DMS153 treated with DMSO at 0.1 percent for 48 hours (cell line): ENCODE data around the gene CCDC88C.

Experiments
- DNase-seq: peaks from one replicate; lab custom pipeline; 2025; ENCODE audit not compliant: unreplicated experiment; lab: John Stamatoyannopoulos, UW

Gene CCDC88C

DNA sequence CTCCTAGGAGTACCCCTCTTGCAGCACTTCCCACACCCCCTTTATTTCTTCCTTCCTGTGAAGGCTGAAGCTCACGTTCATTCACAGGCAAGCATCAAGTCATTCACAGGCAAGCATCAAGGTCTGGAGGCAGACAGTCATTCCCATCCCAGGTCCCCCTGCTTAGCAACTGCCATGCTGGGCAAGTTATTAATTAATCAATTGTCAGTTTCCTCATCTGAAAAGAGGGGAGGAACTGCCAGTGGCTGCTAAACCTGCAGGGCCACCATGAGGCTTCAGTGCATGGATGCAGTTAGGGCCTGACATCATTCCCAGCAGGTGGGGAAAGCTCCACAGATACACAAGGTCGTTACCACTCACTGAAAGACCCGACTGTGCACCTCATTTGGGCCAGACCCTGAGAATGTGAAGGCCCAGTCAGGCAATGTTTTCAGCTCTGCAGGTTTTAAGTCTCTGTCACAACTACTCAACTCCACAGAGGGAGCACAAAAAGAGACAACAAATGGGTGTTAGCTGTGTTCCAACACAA, 88.1 kb downstream of the CCDC88C start:
- no peak for DNase-seq

DNA sequence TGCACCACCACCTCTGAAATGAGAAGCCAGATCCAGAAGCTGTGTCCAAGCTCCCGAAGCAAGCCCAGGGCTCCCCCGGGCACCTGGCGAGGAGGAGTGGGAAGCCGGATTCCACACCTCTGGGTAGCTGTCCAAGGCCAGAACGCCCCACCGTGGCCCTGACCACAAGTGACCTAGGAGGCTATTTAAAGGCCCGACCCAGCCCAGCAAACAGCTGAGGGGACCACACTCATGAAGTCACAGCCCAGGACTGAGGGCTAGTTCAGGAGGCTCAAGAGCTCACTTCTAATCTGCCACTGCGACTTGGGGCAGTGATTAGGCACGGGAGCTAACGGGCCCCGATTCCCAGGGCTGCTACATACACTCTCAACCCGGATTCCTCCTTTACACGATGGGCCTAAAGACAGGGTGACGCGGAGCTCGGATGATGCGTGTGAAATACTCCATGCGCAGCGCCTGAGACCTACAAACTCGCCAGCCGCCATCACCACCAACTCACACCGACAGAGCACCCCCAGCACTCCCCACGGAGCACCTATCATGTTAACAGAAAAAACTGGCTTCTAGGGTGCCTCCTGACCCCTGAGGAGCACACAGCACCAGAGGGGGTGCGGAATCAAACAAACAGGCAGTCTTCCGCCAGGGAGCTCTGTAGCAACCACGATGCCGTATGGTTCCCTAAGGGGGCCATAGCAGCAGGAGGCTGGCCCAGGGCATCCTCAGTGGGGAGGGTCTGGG, 89.1 kb downstream of the CCDC88C start:
- no peak for DNase-seq

DNA sequence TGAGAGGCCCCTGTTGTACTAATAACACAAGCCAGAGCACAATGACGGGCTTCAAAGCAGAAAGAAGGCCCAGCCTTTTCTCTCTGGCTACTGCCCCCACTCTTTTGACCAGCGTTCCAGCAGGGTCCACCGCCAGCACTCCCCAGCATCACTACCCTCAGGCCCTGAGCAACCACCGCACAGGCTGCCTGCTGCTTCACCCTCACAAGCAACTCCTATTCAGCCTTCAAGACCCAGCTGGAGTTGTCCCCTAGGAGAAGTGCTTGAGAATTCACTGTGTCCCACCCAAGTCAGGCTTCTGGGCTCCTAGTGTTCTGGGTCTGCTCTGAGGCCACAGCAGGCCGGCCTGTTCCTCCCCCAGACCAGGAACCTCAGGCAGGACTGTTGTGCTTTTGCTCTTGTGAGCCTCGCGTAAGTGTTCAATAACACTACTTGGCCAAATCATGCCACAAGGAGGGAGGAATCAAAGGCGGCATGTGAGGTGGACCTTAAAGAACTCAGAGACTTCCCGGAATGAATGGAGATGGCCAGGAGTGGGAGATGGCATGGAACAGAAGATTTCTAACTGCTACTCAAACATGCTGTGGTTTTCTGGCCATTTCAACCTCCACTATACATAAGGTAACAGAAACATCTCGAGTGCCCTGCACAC, 89.8 kb downstream of the CCDC88C start:
- no peak for DNase-seq

DNA sequence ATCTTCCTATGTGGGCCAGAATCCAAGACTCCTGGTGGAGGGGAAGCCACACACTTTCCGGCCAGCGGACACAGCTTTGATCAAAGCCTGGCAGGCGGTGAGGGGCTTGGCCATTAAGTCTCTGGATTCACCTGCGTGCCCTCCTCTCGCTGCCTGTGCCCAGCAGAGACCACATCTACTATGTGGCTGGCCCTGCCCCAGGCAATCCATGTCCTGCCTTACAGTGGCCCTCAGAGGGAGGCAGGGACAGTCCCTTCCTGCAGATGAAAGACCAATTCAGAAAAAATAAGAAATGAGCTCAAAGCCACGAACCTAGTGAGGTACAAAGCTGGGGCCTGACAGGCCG, 90.4 kb downstream of the CCDC88C start:
- DNase-seq: no peak

DNA sequence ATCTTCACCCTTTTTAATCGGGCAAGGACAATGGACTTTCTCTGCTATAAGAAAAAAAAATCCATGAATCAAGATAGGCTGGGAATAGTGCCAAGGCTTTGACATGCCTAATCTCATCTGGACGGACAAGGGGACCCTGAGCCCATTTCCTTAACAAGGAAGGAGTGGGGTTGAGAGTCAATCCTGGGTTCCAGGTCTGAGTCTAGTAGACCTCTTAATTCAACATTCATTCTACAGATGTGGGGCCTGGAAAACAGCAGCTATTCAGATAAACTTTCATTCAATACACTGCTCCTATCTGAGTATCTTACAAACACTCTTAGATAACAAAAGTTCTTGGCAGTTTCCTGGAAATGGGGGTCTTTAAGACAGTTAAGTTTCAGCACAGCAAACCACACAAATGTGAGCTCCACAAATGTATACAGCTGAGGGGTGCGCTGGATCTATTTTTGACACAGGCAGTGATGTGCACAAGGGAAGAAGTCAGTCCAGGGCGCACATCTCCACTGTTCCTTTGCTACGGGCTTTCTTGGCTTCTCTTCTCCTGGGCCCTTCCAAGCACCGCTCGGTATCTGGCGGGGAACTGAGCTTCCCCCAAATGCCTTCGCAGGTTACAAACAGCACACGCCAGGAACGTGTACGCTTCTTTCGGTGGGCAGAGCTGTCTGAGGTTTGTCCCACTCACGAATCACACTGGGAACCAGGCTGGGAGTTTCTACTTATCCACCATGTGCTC, 90.9 kb downstream of the CCDC88C start:
- no peak for DNase-seq

DNA sequence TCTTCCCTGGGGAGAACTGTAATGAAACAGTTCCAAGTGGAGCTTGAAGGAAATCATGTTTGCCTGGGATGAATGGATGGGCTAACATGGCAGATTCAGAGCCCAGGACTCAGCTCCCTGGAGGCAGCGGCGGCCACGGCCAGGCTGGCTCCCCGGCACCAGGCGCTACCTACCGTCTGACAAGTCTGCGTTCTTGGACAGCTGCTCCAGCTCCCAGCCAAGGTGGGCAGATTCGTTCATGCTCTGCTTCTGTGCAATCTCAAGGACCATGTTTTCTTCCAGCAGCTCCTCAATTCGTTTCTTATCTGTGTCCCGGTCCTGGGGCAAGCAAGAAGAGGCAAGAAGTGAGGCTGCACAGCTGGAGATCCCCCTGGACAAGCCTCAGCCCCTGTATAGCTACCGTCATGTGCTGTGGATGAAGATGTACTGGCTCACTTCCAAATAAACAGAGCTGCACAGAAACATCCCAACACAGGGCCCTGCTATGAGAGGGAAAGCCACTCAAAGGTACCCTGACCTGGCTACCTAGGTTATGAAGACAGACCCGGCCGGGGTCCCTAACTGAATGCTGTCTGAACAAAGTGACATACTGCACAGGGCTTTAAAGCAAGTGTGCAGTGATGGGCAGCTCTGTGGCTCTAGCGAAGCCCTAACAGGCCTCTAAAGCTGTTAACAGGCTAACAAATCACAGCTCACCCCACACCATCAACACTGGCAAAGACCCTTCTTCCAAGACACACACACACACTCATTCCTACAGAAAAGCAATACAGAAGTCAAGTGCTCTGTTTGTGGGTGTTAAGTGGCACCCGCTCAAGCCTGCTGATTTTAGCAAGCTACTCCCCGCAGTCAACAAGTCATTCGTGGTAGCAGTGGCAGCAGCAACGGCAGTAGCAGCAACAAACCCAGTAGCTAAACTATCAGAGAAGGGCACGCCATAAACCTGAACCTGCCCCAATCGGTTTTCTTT, 92.7 kb downstream of the CCDC88C start:
- DNase-seq: no peak

DNA sequence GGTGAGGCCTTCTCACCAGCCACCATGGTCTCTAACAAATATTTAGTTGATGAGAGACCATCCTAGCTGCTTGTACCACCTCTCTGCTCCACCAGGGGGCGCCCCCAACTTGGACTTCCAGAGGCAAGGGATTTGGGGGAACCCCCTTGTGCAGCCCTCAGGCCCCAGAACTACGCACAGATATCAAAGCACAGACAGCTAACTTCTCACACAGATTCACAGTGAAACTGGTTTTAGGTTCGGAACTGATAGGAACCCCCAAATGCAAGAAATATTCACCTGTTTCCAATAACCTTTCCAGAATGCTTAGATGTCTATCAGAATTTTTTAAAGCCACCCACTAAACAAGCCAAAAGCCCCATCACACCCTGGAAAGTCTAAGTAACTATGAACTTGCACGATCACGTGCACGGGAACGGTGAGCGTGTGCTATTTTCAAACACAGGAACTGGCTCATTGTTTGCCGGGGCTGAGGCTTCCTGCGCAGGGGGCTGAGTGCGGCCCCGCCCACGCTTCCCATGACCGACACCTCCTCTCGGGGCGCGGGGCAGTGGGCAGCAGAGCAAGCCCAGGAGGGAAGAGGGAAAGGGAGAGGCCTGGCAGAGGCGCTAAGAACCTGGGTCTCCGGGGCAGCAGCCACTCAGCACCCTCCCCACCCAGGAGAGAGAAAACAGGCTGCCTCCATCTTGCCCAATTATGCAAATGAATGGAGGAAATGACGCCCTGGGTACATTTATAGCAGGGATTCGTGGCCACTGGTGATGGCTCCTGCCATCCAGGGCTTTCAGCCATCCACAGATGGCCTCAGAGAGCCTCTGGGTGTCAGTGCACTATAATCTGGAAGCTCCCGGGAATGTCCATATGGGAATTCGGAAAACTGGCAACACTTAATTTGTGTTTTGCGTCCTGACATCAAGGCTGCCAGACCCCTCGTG, 93.7 kb downstream of the CCDC88C start:
- peak; percentile 45 for DNase-seq

DNA sequence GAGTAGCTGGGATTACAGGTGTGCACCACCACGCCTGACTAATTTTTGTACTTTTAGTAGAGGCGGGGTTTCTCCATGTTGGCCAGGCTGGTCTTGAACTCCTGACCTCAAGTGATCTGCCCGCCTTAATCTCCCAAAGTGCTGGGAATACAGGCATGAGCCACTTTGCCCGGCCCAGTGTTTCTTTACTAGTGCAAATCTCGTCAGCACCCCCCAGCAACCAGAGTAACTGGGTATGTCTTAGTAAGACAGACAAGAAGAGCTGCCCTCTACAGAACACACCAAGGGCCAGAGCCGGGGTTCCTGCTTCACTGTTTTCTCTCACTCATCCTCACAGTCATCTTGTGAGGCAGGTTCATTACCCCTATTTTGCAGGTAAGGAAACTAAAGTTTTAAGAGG, 94.6 kb downstream of the CCDC88C start:
- no peak for DNase-seq

DNA sequence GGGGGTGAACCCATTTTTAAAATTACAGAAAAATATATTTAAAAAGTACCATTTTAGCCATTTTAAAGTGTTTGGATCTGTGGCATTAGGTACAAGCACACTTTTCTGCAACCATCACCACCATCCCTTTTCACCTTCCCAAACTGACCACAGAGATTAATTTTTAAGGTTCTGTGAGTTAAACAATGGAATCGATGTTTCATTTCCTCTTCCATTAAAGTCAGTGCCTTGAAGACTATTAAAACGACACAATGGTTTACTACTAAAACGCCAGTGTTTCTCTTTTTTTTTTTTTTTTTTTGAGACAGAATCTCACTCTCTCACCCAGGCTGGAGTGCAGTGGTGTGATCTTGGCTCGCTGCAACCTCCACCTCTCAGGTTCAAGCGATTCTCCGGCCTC, 95.0 kb downstream of the CCDC88C start:
- DNase-seq: no peak

DNA sequence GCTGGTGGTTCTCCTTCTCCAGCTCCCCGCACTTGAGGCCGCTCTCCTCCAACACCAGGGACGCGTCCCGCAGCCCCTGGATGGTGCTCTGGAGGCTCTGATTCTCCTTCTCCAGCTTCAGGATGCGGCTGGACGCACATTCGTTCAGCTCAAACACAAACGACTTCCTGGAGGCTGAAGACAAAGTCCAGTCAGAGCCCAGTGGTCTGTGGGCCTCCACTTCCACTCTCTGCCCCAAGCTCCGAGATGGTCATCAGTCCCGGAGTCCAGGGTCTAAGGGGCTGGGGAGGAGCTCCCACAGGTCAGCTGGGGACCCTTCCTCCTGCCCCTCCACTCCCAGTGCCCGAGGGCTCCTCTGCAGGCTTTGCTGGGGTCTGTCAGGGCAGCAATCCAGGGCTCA, 96.5 kb downstream of the CCDC88C start:
- DNase-seq: no peak

DNA sequence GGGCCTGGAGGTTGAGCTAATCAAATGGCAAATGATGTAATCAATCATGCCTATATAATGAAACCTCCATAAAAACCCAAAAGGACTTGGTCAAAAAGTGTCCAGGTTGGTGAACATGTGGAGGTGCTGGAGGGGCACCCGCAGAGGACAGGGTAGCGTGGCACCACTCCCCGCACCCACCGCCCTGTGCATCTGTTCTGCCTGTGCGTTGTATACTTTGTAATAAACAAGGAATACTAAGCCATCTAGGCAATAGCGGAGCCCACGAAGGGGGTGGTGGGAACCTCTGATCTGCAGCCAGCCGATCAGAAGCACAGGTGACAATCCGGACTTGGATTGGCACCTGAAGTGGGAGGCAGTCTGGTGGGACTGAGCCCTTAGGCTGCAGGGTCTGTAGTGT, 97.4 kb downstream of the CCDC88C start:
- no peak for DNase-seq

DNA sequence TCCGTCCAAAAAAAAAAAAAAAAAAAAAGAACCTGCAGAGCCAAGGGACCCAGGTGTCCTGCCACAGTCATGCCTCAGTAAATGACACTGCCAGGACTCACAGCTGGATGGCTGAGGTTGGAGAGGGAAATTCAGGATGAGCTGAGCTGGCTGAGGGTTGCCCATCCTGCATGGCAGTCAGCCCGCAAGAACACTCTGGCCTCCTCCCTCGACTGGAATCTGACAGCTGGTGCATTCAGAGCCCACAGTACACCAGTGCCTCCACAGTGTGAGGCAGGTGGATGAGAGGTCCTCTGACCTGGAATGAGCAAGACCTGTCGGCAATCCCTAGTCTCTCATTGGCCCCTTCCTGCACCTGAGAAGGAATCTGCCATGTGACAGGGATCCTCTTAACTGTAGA, 98.7 kb downstream of the CCDC88C start:
- no peak for DNase-seq

DNA sequence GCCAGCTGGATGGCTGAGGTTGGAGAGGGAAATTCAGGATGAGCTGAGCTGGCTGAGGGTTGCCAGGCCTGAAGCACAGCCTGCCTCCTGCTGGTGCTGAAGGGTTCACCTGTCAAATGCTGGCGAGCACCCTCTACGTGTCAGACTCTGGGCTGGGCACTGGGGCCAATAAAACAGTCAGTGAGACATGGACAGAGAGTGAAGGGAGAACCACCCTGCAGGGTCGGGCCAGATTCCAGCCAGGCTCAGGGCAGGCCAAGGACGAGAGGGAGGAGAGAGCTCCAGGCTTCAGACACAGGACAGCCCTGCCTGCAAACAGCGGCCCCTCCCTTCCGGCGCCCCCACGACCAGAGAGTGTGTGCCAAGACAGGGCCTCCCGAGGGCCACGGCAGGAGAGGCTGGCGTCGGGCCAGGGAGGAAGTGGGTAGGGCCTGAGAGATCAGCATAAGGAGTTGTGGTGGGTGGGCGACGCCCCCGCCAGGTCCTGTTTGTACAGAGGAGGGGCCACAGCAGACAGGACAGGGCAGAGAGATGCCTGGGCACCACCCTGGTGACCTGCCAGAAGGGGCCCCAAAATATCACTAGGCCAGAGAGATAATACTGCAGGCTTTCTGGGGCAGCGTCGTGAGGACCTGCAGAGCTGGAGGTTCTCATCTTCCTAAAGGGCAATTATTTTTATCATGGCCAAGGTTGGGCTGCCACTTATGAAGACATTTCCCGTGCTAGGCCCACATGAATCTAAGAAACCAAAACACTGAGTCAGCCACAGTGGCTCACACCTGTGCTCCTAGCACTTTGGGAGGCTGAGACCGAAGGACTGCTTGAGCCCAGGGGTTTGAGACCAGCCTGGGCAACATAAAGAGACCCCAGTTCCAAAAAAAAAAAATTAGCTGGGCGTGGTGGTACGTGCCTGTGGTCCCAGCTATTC, 100.0 kb downstream of the CCDC88C start:
- no peak for DNase-seq

DNA sequence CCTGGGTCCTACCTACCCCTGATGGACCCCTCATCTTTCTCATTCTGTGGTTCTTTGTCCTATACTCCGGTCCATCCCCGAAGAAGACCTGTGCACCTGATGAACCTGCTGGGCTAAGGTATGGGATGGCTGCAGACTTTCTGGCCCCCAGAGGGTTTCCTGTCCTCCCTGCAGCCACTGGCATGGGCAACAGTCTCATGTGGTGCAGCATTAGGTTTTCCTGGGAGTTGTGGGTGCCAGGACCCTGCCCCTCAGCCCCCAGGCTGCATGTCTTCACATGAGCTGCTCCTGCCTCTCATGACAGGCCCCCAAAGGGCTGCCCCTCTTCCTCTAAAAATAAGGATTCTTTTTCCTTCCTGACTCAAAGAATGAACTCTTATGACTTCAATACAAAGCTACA, 100.9 kb downstream of the CCDC88C start:
- no peak for DNase-seq

DNA sequence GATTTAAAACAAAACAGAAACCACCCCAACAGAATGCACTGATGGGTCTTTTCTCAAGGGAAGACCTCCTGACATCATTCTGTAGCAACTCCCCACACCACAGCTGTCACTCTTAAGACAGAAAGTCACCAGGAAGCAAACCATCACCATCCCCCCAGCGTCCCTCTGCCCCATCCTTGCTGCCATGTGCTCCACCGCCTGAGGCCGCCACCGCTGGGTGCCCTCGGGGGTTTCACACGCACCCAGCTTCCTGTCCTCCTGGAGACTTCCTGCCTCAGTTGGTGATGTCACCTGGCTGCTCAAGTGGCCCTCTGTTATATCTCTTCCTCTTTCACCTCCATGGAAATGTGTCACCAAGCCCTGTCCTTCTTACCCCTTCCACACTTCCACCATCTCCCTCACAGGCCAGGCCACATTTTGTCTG, 101.8 kb downstream of the CCDC88C start:
- DNase-seq: no peak

DNA sequence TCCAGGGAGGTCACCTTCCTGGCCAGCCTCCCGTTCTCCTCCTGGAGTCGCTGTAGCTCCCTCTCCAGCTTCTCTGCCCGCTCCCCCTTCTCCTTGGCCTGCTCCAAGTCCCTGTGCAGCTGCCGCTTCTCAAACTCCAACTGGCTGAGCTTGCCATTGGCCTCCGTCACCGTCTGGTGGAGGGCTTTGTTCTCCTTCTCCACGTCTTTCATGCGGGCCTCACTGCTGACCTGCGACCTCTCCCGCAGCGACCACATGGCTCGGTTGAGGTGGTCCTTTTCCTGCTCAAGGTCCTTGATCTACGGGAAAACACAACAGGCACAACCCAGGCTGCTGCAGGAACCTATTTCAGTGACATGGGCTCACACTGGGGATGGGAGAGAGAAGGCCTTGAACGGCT, 103.8 kb downstream of the CCDC88C start:
- DNase-seq: no peak

DNA sequence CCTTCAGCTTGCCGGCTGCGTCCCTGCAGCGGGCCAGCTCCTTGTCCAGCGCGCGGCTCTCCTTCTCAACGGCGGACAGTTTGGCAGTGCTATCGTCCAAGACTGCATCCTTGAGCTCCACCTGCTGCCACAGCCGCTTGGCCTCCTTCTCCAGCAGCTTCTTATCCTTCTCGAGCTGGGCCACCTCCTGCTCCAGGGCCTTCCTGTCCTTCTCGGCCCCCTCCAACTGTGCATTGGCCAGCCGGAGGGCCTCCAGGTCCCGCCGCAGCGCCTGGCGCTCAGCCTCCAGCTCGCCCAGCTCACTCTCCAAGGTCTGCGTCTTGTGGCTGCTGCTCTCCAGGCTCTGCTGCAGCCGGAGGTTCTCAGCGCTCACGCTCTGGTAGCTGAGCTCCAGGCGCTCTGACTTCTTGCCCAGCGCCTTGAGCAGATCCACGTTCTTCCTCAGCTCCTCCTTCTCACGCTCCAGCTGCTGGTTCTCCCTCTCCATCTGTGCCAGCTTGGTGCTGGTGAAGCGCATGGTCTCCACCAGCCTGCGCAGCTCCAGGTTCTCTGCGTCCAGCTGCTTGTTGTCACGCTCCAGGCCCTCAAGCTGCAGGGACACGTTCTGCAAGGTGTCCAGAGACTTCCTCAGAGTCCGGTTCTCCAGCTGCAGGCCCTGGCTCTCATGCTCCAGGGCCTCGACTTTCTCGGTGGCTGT, 104.3 kb downstream of the CCDC88C start:
- DNase-seq: no peak

DNA sequence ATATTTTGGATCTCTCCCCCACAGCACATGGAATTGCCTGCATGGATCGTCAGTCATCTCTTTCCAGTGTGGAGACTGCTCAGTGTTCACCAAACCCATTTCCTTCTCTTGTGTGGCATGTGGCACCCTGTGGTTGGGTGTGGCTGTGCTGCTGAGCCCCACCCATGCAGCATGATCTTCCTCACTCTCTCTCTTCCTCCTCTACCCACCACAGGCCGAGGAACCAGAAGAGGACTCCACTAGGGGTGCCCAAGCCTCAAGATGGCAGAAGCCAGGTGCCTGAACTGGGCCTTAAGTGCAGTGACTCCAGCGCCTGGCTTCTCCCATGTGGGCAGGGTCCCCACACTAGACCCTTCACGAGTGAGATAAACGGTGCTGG, 106.3 kb downstream of the CCDC88C start:
- no peak for DNase-seq
